Measurements from ENCODE around the gene TGFA. TPM values are rescaled to one million over a fixed set of nuclear protein-coding genes. Genes with fewer than 3 reads are reported as not detected.

Gene TGFA
- total RNA-seq, 1 experiment from 2014 or later, result 2.5 TPM

DNA sequence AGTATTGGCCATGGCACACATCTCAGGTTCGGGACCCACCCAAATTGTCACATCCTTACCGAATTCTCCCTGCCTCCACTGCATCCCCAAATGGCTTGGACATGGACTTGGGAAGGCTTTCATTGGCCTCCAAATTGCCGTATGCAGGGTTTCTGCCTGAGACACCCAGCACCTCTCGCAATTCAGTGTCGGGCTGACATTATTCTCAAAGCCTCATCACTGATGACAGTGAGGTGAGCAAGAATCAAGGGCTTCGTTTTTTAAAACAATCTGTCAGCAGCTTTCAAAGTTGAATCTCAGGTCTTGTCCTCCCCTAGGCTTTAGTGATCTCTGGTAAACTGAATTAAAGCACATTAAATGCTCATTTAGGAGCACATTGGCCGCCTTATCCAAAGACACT, 29.5 kb upstream of the TGFA start:
- peaks cover 12% of the 10 kb centered on the region for H3K27me3 Mint-ChIP-seq (ENCODE audit: low read depth)
- POLR2A ChIA-PET, result no interaction called here
- no peaks in the 10 kb centered on the region for H3K4me1 Mint-ChIP-seq
- ATAC-seq, result no peak
- no peak overlapping the region for H3K4me3 Mint-ChIP-seq
- H3K9me3 Mint-ChIP-seq, result no peaks in the 10 kb centered on the region
- CTCF ChIA-PET, result no interaction called here
- TF ChIP-seq SP1 (CRISPR knock-in tag; conservative IDR thresholded peaks at IDR 0.05) (no peak), TP53 (CRISPR knock-in tag; IDR thresholded peaks at IDR 0.05) (no peak), NR1H2 (CRISPR knock-in tag; IDR thresholded peaks at IDR 0.05) (no peak), MLX (CRISPR knock-in tag; IDR thresholded peaks at IDR 0.05) (no peak), SMAD4 (CRISPR knock-in tag; IDR thresholded peaks at IDR 0.05) (no peak), ZNF671 (CRISPR knock-in tag; IDR thresholded peaks at IDR 0.05) (no peak), CREB1 (CRISPR knock-in tag; IDR thresholded peaks at IDR 0.05) (no peak), JUN (CRISPR knock-in tag; IDR thresholded peaks at IDR 0.05) (no peak), TEAD1 (CRISPR knock-in tag; IDR thresholded peaks at IDR 0.05) (no peak), RORB (CRISPR knock-in tag; IDR thresholded peaks at IDR 0.05) (no peak), SMAD3 (CRISPR knock-in tag; IDR thresholded peaks at IDR 0.05; ENCODE audit: borderline replicate concordance) (no peak), ESRRA (CRISPR knock-in tag; IDR thresholded peaks at IDR 0.05; ENCODE audit: borderline replicate concordance) (no peak), GABPB1 (CRISPR knock-in tag; IDR thresholded peaks at IDR 0.05) (no peak)
- H3K27ac Mint-ChIP-seq, result no peak overlapping the region
- DNase-seq (ENCODE audit: low spot score), result no peak
- no peaks in the 10 kb centered on the region for H3K36me3 Mint-ChIP-seq

- Mint-ChIP-seq H3K27ac (no peak overlapping the region), H3K36me3 (no peaks in the 10 kb centered on the region), H3K27me3 (ENCODE audit: low read depth) (peaks cover 12% of the 10 kb centered on the region), H3K4me3 (no peak overlapping the region), H3K9me3 (no peaks in the 10 kb centered on the region), H3K4me1 (no peaks in the 10 kb centered on the region)
- TF ChIP-seq PREB (CRISPR knock-in tag; IDR thresholded peaks at IDR 0.05; ENCODE audit: borderline replicate concordance) (no peak), NR2C2 (CRISPR knock-in tag; IDR thresholded peaks at IDR 0.05) (no peak), ATF1 (CRISPR knock-in tag; IDR thresholded peaks at IDR 0.05) (no peak)
- TF ChIP-seq, protein P1, sequence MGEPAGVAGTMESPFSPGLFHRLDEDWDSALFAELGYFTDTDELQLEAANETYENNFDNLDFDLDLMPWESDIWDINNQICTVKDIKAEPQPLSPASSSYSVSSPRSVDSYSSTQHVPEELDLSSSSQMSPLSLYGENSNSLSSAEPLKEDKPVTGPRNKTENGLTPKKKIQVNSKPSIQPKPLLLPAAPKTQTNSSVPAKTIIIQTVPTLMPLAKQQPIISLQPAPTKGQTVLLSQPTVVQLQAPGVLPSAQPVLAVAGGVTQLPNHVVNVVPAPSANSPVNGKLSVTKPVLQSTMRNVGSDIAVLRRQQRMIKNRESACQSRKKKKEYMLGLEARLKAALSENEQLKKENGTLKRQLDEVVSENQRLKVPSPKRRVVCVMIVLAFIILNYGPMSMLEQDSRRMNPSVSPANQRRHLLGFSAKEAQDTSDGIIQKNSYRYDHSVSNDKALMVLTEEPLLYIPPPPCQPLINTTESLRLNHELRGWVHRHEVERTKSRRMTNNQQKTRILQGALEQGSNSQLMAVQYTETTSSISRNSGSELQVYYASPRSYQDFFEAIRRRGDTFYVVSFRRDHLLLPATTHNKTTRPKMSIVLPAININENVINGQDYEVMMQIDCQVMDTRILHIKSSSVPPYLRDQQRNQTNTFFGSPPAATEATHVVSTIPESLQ (CRISPR knock-in tag; IDR thresholded peaks at IDR 0.05), result no peak
- ChIA-PET POLR2A (no interaction called here), CTCF (no interaction called here)
- no peak for DNase-seq (ENCODE audit: low spot score)
- no peak for ATAC-seq
These were observed 26.7 kb upstream of the TGFA start for GRCh38 chr2:70580352-70580751.

DNA sequence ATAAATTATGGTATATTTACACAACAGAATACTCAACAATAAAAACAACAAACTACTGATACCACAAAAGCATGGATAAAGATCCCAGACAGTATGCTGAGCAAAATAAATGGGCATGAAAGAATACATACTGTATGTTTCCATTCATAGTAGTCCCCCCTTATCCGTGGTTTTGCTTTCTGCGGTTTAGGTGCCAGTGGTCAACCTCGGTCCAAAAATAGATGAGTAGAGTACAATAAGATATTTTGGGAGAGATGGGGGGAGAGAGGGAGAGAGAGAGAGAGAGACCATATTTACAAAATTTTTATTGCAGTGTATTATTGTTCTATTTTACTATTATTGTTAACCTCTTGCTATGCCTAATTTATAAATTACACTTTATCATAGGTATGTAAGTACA, 21.0 kb upstream of the TGFA start:
- peaks cover 21% of the 10 kb centered on the region for H3K27me3 Mint-ChIP-seq (ENCODE audit: low read depth)
- H3K27ac Mint-ChIP-seq, result no peak overlapping the region
- no peak for TF ChIP-seq OVOL2 (CRISPR knock-in tag; IDR thresholded peaks at IDR 0.05; ENCODE audit: borderline replicate concordance)
- no peak for TF ChIP-seq IRF2 (CRISPR knock-in tag; IDR thresholded peaks at IDR 0.05; ENCODE audit: borderline replicate concordance, low read depth)
- no peak for TF ChIP-seq CREB1 (CRISPR knock-in tag; IDR thresholded peaks at IDR 0.05)
- TF ChIP-seq ETV6 (CRISPR knock-in tag; IDR thresholded peaks at IDR 0.05), result no peak
- no peak for TF ChIP-seq ZNF671 (CRISPR knock-in tag; IDR thresholded peaks at IDR 0.05)
- TF ChIP-seq CREM (CRISPR knock-in tag; IDR thresholded peaks at IDR 0.05), result no peak
- no peak for TF ChIP-seq SOX15 (CRISPR knock-in tag; IDR thresholded peaks at IDR 0.05)
- TF ChIP-seq FOXP1 (CRISPR knock-in tag; IDR thresholded peaks at IDR 0.05; ENCODE audit: borderline replicate concordance), result no peak
- TF ChIP-seq E2F4 (CRISPR knock-in tag; IDR thresholded peaks at IDR 0.05; ENCODE audit: borderline replicate concordance, low read depth), result no peak
- TF ChIP-seq, protein P2, sequence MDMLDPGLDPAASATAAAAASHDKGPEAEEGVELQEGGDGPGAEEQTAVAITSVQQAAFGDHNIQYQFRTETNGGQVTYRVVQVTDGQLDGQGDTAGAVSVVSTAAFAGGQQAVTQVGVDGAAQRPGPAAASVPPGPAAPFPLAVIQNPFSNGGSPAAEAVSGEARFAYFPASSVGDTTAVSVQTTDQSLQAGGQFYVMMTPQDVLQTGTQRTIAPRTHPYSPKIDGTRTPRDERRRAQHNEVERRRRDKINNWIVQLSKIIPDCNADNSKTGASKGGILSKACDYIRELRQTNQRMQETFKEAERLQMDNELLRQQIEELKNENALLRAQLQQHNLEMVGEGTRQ (CRISPR knock-in tag; IDR thresholded peaks at IDR 0.05), result no peak
- no peak for TF ChIP-seq JAZF1 (CRISPR knock-in tag; IDR thresholded peaks at IDR 0.05)
- TF ChIP-seq GTF2I (CRISPR knock-in tag; conservative IDR thresholded peaks at IDR 0.05), result no peak
- TF ChIP-seq USF1 (CRISPR knock-in tag; IDR thresholded peaks at IDR 0.05), result no peak

More for the DNA sequence above, 21.0 kb upstream of the TGFA start:
- POLR2A ChIA-PET, result no interaction called here
- H3K4me3 Mint-ChIP-seq, result no peak overlapping the region
- CTCF ChIA-PET, result no interaction called here
- DNase-seq (ENCODE audit: low spot score), result no peak
- H3K36me3 Mint-ChIP-seq, result no peaks in the 10 kb centered on the region
- no peak for ATAC-seq
- H3K9me3 Mint-ChIP-seq, result no peaks in the 10 kb centered on the region
- H3K4me1 Mint-ChIP-seq, result peaks cover 15% of the 10 kb centered on the region

All from WTC11 (cell line).